GM03348 (cell line): Measurements from ENCODE around the gene LACRT.
"Not testable (repeated sequence)": the region's sequence is repeated elsewhere in the genome, so short reads cannot be mapped to it uniquely, and the experiment has no call there.

ENCODE experiments used
- DNase-seq: peaks from one replicate; pipeline ENCODE4 v3.0.0; 2012; ENCODE audit warnings: low spot score

LACRT gene

GRCh38 chr12:54634795-54635194, at the start of gene LACRT:
Gene LACRT, minus strand, starts transcription at chr12:54634895. Its CDS starts 54 bp downstream, at chr12:54634841.
- DNase-seq: no peak

- DNase-seq: no peak
Measured at GRCh38 chr12:54683398-54683797, 48.7 kb upstream of the LACRT start.

DNA sequence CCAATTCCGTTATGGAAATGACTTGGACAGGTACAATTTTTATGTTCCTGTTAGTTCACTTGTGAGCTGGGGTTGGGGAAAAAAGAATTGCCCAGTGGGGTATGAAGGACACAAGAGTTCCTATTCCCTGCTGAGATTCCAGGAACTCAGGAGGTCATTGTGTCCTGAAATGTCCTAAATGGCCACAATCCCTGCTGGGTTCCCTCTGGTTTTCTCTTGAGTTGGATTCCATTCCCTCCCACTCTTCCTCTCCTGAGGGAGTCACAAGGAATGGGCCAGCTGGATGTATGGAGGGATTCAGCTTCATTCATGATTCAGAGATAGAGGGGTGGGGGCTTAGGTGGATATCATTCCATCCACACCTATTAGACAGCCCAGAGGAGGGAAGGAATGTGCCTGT, 48.0 kb upstream of the LACRT start:
- DNase-seq: no peak

- DNase-seq: peak; percentile 26
Measured at GRCh38 chr12:54680374-54680773, 45.7 kb upstream of the LACRT start.

DNA sequence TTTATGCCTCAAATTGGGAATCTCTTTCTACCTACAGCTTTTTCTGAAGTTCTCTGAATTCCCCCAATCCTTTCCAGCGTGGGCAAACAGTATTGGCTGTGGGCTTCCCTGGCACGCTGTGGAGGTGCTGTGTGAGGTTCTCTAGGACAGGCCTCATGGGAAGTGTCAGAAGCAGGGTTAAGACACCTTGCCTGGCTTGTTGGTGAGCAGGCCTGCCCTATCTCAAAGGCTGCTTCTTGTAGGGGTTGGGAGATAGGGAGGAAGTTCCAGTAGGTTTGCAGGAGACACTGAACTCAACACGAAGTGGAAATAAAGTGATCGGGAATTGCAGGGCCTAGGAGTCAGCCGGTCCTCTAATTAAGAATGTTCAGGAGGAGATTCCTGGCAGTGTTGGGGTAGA, 43.4 kb upstream of the LACRT start:
- no peak for DNase-seq

GRCh38 chr12:54667945-54668344, 33.2 kb upstream of the LACRT start:
- no peak for DNase-seq

DNA sequence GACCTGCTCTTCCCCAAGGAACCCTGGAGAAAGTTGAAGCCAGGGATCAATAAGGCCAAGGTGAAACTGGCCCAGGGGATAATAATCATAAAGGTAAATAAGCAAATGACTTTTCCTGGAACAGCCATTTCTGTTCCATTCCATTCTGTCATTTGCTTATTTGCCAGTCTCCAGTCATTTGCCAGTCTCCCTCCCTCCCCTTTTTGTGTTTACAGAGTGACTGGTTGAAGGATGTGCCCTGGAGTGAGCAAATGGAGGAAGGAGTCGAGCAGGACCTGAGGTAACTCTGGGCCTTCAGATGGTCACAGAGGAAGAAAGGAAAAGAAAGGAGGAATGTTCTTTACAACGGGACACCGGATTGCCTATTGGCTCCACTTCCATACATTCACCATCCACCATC, 31.3 kb upstream of the LACRT start:
- no peak for DNase-seq

DNA sequence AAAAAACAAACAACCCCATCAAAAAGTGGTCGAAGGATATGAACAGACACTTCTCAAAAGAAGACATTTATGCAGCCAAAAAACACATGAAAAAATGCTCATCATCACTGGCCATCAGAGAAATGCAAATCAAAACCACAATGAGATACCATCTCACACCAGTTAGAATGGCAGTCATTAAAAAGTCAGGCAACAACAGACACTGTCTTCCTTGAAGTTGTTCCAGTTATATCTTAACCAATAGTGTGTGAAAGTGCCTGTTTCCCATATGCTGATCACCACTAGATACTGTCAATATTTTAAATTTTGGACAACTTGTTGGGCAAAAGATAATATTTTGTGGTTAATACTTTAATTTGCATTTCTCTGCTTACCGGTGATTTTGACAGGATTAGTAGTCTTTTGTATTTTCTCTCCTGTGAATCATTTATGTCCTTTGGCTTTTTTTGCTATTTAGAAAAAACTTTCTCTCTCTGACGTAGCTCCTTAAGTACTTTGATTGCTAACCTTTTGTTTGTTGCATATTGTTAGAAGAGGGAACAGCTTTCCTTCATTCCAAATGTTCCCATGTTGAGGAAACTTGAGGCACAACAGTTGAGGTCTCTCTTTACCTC, 30.4 kb upstream of the LACRT start:
- not testable (repeated sequence) for DNase-seq

- no peak for DNase-seq
Measured at GRCh38 chr12:54663603-54664002, 28.9 kb upstream of the LACRT start.

- DNase-seq: no peak
Measured at GRCh38 chr12:54662026-54662425, 27.3 kb upstream of the LACRT start.

DNA sequence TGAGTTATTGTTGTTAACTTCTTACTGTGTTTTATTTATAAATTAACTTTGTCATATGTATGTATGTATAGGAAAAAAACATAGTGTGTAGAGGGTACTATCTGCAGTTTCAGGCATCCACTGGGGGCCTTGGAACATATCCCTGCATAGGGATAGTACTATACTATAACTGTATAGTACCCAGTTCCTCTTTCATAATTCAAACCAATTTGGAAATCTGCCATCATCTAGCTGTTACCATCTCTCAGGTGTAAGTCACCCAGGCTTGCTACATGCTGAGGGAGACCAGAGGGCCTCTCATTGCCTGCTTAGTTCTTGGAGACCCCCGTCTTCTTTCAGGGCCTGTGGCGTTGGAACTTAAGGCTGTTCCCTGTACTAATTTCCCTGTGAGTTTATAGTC, 26.4 kb upstream of the LACRT start:
- no peak for DNase-seq

- DNase-seq: no peak
Measured at GRCh38 chr12:54660320-54660962, 25.7 kb upstream of the LACRT start.

DNA sequence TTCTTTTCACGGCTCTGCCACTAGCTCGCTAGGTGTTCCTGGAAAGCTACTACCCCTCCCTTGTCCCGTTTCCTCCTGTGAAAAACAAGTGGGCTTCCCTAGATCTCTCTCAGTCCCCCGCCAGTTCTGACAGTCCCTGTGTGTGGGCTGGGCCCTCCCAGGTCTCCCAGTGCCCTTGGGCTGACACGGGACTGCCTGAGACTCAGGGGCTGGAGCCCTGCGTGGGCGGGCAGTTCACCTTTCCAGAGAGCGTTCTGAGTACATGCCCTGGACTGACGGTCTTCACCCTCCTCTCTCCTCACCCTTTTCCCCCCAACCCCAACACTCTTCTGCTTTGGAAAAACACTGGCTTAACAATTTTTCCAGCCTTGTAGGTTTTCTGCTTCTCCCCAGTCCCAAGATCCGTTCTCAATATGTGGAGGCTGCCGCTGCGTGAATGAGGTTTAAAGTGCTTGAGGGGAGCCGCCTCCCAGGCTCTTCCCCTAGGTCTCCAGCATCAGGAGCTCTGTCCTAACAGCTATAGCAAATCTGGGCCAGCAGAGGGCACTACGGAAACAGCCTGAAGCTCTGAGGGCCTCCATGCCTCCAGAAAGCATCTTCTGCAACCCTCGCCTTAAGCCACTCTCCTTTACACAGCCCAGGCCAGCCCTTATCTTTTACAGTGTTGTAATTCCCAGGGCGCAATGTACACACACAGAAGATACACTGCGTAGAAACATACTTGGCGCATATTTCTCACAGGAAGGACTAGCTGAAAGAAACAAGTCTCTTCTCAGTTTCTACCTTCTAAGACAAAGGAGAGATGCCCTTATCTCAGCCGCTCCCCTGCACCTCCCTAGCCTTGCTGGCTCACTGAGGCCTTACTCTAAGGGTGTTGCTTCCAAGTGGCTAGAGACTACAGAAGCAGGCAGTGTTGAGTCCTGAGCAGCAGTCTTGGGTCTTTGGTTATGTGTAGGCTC, 23.9 kb upstream of the LACRT start:
- DNase-seq: peak; percentile 64

GRCh38 chr12:54657105-54657607, 22.5 kb upstream of the LACRT start:
- no peak for DNase-seq

DNA sequence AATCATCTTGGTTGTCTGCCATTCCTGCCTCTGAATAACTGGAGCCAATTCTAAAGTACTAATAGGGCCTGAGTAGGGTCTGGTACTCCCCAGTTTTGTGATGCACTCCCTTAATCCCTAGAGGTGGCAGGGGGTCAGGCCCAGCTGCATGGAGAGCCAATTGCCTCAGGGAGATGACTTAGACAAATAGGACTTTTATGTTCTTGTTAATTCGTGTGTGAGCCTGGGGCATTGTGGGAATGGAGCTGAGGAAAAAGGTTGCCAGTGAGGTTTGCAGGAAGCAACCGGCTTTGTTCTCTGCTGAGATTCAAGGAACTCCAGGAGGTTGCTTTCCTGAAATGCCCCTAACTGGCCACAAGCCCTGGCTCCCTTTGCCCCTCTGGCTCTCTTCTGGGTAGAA, 20.2 kb upstream of the LACRT start:
- DNase-seq: no peak

DNA sequence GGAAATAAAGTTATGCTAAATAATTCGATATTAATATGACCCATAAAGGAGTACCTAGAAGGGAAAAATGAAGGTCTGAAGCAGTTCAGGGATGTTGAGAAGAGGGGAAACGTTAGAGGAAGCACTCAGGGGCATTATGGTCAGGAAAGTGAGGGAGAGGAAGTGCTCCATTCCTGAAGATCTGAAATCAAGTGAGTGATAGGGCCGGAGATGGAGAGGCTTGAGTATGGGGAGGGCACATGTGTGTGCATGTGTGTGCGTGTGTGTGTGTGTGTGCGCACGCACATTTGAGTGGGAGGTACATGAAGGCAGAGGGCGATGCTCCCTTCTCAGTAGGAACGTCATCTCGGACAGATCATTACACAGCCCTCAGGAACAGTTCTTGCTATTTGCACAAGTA, 18.3 kb upstream of the LACRT start:
- no peak for DNase-seq

DNA sequence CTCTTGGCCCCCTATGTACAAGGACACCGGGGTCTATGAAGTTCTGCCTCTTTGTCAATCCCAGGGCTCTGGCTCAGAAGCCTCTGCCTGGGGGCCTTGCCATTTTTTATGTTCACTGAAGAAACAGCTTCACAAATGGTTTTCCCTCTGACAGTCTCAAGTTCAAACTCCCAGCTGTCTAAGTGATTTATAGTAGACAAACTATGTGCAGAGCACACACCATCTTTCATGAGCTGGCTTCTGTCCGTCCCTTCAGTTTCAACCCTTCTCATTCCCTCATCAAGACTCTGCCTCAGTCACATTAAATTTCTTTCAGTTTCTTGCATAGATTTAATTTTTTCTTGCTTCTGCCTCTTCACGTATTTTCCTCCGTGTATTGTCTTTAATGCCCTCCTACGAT, 16.2 kb upstream of the LACRT start:
- DNase-seq: no peak

- no peak for DNase-seq
Measured at GRCh38 chr12:54650409-54650808, 15.7 kb upstream of the LACRT start.

GRCh38 chr12:54649825-54650224, 15.1 kb upstream of the LACRT start:
- no peak for DNase-seq

DNA sequence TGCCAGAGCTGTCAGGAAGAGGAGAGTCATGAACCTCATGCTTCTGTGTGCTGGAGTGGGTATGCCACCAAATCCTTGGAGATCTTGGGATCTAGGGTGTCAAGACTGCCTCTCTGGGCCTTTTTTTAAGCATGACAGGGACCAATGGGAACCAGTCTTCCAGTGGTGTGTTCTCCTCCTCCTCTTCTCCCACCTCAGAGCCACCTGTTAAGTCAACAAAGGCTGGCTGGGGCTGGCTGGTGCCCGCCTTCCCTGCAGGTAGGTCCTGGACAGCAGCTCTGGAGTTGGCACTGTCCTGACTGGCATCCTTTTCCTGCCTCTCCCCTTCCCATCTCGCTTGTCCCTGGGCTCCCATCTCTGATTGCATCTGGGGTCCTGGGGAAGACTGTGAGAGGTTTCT, 13.6 kb upstream of the LACRT start, which contains the start of gene DCD:
Gene DCD, minus strand, starts transcription at position 101 of the 400 bp plus-strand sequence. Its CDS starts 62 bp downstream, at position 39.
- no peak for DNase-seq

GRCh38 chr12:54641554-54641953, 6.9 kb upstream of the LACRT start:
- no peak for DNase-seq

DNA sequence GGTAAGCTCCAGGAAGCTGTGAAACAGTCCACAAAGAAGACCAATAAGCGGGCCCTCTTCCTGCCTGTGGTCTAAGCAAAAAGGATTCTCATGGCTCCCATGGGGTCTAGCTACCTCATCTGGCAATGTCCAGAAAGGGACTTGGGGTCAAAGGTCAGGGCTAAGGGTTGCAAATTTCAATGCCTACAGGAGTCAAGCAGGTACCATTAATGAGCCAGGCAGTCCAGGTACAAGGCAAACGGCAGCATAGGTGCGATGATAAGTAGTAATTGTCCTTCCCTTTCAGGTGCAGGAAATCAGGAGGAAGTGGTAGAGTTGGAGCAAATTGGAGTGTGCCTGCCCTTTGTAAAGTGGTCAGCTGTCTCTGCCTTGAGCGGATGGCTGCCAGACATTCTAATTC, 6.4 kb upstream of the LACRT start:
- DNase-seq: no peak

DNA sequence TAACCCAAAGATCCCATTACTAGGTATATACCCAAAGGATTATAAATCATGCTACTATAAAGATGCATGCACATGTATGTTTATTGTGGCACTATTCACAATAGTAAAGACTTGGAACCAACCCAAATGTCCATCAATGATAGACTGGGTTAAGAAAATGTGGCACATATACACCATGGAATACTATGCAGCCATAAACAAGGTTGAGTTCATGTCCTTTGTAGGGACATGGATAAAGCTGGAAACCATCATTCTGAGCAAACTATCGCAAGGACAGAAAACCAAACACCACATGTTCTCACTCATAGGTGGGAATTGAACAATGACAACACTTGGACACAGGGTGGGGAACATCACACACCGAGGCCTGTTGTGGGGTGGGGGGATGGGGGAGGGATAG, 4.4 kb upstream of the LACRT start:
- not testable (repeated sequence) for DNase-seq
